Stomach (tissue), 4 donors: ENCODE measurements around the gene OR9Q1.

Source experiments
- EP300 ChIP-seq: sonication (generic); formaldehyde crosslinking; IDR thresholded peaks from one replicate; pipeline ENCODE4 v1.6.1; 2017; ENCODE audit warnings: antibody characterized with exemption
- POLR2A ChIP-seq, 4 donors: fragments of 450-650 bp; IDR thresholded peaks; one replicate each; pipeline ENCODE4 v1.6.1; 2016; ENCODE audit warnings: antibody characterized with exemption in 4 of 4, control low read depth in 2 of 4, mild to moderate bottlenecking in 1 of 4, moderate library complexity in 1 of 4

GRCh38 chr11:58179648-58180047 is 156.0 kb downstream of the OR9Q1 start:
- TF ChIP-seq POLR2A (IDR thresholded peaks at IDR 0.05) (no peak), EP300 (no peak)
